Fibroblast of skin of right quadriceps (primary cell): ENCODE results near the gene UBE2H.
A peak's percentile ranks its signal among the peaks of the same experiment; 100 is the strongest.
"Not testable (repeated sequence)": the region's sequence is repeated elsewhere in the genome, so short reads cannot be mapped to it uniquely, and the experiment has no call there.

Experiments
- DNase-seq: peaks from one replicate; pipeline ENCODE4 v3.0.0-alpha.2; 2013

Gene UBE2H

GRCh38 chr7:129804890-129805719, 147.7 kb downstream of the UBE2H start:
- no peak for DNase-seq

DNA sequence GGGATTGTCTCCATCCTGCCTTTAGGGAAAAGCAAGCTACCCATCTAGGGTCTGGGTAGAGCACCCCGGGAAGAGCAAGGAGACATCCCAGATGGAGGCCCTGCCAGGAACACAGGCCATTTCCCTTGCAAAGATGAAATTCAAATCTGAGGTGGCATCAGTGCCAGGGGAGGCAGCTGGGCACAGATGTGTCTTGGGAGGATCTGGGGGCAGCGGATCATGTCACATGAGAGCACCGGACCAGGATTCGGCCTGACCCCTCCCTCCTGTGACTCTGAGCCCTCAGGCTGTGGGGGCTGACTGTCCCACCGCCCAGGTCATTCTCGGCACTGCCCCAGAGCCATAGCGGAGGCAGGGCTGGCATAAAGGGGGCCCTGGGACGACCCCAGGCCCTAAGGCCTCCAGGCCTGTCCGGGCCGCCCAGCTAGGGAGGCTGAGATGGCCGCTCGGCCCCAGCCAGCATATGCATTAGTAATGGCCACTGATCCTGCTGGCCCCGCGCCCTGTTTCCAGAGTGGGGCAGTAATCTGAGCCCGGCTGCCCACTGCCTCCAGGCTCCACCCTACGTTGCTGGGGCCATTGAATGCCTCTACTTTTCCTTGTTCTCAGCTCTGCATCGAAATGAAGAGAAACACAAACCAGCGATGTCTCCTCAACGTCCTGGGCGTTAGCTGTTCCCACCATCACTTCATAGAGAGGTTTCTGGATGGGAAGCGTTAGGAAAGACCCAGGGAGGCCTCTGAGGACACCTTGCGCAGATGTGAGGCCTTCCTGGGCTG, 148.5 kb downstream of the UBE2H start:
- DNase-seq = no peak

GRCh38 chr7:129803546-129804081, 149.1 kb downstream of the UBE2H start:
- DNase-seq = no peak

DNA sequence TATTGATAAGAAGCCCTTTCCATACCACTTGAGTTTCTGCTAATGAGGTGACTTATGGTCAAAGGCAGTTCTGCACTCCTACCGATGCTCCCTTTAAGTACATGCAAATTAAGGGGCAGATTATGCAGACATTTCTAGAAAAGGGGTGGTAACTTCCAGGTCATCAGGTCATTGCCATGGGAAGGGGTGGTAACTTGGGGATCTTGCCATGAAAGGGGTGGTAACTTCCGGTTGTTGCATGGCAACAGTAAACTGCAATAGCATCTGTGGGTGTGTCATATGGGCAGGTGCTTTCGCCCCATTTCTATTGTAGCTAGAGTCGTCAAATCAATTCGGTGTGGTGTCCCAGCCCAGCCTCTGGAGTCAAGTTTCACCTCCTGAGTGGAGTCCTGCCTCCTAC, 150.9 kb downstream of the UBE2H start:
- no peak for DNase-seq

DNA sequence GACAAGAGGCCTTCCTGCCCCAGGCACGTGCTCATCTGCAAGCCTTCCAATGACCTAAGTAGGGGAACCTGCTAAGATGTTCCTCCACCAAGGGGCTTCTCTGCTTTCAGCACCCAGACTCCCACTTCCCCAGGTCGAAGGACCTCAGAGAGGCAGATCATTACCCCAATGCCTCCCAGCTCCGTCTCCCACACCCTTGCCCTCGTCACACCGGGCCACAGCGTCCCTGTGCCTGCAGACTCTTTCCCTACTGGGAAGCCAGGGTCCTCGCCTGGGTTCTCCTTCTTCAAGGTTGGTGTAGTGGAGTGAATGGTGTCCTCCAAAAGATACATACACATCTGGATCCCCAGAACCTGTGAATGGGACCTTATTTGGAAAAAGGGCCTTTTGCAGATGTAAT, 151.9 kb downstream of the UBE2H start:
- DNase-seq = no peak

GRCh38 chr7:129799350-129799955, 153.3 kb downstream of the UBE2H start:
- DNase-seq = no peak

- DNase-seq = no peak
Observed at GRCh38 chr7:129798616-129799349, 154.0 kb downstream of the UBE2H start.

GRCh38 chr7:129797214-129797789, 155.5 kb downstream of the UBE2H start:
- DNase-seq = no peak

GRCh38 chr7:129796186-129796775, 156.5 kb downstream of the UBE2H start:
- DNase-seq = no peak

DNA sequence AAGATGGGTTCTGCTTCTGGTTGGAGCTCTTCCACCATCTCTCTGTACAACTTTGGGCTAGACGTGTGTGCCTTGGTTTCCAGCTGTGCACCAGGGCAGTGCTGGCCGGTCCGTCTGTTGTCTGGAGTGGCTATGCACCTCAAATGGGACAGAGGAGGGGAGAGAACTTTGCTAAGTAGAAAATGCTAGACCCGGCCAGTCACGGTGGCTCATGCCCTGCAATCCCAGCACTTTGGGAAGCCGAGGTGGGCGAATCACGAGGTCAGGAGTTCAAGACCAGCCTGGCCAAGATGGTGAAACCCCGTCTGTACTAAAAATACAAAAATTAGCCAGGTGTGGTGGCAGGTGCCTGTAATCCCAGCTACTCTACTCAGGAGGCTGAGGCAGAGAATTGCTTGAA, 158.3 kb downstream of the UBE2H start:
- DNase-seq = not testable (repeated sequence)

- DNase-seq = no peak
Observed at GRCh38 chr7:129793506-129794310, 159.1 kb downstream of the UBE2H start.

GRCh38 chr7:129792721-129793120, 160.0 kb downstream of the UBE2H start:
- no peak for DNase-seq

DNA sequence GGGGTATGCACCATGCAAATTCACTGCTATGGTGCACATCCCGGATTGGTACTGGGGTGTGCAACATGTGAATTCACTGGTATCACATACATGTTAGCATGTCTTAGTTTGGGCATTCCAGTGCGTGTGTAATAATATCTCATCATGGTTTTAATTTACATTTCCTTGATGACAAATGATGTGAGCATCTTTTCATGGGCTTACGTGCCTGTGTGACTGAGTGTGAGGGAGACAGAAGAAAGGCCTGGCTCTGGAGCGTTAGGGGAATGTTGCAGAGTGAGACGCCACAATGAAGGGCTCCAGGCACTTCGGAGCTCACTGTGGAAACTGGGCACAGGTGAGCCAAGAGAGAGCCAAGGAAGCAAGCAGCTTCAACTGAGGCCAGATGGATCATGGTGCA, 162.6 kb downstream of the UBE2H start:
- DNase-seq = peak; percentile 64

DNA sequence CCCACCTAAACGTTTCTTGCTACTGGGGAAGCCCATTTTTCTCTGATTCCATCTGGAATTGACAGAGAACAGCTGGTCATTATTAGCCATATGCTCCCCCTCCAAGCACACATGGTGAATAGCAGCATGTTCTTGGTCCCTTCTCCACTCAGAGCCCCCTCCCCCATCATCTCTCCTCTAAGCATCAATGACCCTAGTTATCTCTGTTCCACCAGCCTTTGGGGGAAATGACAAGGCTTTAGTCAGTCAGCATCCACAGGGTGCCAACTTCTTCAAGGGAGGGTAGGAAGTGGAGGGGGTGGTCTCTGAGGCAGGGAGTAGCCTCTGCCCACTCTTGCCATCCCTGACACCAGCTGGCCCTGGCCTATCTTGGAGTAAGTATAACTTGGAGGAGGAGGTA, 163.1 kb downstream of the UBE2H start:
- no peak for DNase-seq

- no peak for DNase-seq
Observed at GRCh38 chr7:129789000-129789399, 163.8 kb downstream of the UBE2H start.

DNA sequence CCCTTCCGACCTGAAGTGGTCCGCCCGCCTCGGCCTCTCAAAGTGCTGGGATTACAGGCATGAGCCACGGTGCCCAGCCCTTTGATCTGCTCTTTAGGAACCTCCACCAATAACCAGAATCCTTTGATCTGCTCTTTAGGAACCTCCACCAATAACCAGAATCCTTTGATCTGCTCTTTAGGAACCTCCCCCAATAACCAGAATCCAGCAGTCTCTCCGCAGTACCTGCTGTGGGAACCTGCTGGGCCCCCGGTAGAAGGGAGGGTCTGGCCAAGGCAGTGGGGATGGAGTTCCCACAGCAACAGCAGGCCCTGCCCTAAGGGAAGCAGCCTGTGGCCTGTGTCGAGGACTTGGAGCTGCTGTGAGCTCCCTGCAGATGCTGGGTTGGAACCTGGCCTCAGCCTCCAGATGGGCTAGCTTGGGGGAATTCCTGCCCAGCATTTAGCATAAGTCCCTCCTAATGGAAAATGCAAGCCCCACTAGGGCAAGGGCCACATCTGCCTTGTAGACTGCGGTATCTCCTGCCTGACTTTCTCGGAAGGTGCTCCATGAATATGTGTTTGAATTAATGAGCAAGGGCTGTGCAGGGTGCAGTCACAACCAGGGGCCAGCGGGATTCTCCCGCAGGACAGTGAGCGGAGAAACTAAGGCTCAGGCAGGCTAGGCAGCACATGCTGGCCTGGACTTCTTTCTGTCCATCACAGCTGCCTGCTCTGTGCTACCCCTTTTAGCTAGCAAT, 165.8 kb downstream of the UBE2H start:
- DNase-seq = no peak

GRCh38 chr7:129785685-129786514, 166.9 kb downstream of the UBE2H start:
- DNase-seq = no peak

GRCh38 chr7:129784783-129785684, 167.7 kb downstream of the UBE2H start:
- DNase-seq = no peak
